Measurements from ENCODE around the gene PIKFYVE. TPM values are rescaled to one million over a fixed set of nuclear protein-coding genes. Genes with fewer than 3 reads are reported as not detected.

The PIKFYVE gene
- total RNA-seq, 1 experiment from 2014 or later: 32.1 TPM

GRCh38 chr2:208406474-208407451 is 140.7 kb downstream of the PIKFYVE start, which contains the start of gene PTH2R:
Gene PTH2R (plus strand): TSS chr2:208406792. CDS start chr2:208407044, 252 bp downstream.
- H3K4me3 ChIP-seq (ENCODE audit: low read depth, low read length, poor library complexity, severe bottlenecking): no peak within 1 kb of the TSS
- no peak for TF ChIP-seq CTCF (conservative IDR thresholded peaks at IDR 0.05; ENCODE audit: low read depth, low read length)
- TF ChIP-seq EZH2 (IDR thresholded peaks at IDR 0.05; ENCODE audit: borderline replicate concordance, low read depth, low read length, poor library complexity, severe bottlenecking): peak; percentile 75
- DNase-seq (ENCODE audit: low spot score): no peak
- BruUV-seq (replicated peaks): no TSS peak
- no peak within 1 kb of the TSS for H3K27ac ChIP-seq (ENCODE audit: low read depth, low read length, poor library complexity, severe bottlenecking)
- intact Hi-C loops (cut with micrococcal nuclease; ENCODE audit: unreplicated experiment): loop anchor here (5.0 to 10.0 kb wide), 2 partner anchors 1016 to 1148 kb away; partner anchors contain the start of gene MAP2
- H3K4me1 ChIP-seq (ENCODE audit: insufficient read depth, low read length, poor library complexity, severe bottlenecking): no peaks in the 10 kb centered on the region
- H3K36me3 ChIP-seq (ENCODE audit: insufficient read depth, low read length, poor library complexity, severe bottlenecking): no peaks in the 10 kb centered on the region
- H3K9me3 ChIP-seq (ENCODE audit: low read depth, low read length, poor library complexity, severe bottlenecking): no peaks in the 10 kb centered on the region
- CTCF ChIA-PET: interaction anchor here (0.7 kb wide), 3 partner anchors 928 to 1792 kb away, joined by 3 to 4 read pairs (median 3); no protein-coding TSS in a partner anchor
- POLR2A ChIA-PET (ENCODE audit: low non-redundant PET): no interaction called here
- peaks cover 92% of the 10 kb centered on the region for H3K27me3 ChIP-seq (replicated peaks; ENCODE audit: insufficient read depth, low read depth, low read length, poor library complexity)

- Histone ChIP-seq H3K27me3 (replicated peaks; ENCODE audit: insufficient read depth, low read depth, low read length, poor library complexity) (peaks cover 92% of the 10 kb centered on the region), H3K4me1 (ENCODE audit: insufficient read depth, low read length, poor library complexity, severe bottlenecking) (no peaks in the 10 kb centered on the region), H3K27ac (ENCODE audit: low read depth, low read length, poor library complexity, severe bottlenecking) (no peak overlapping the region), H3K4me3 (ENCODE audit: low read depth, low read length, poor library complexity, severe bottlenecking) (no peak overlapping the region), H3K9me3 (ENCODE audit: low read depth, low read length, poor library complexity, severe bottlenecking) (no peaks in the 10 kb centered on the region), H3K36me3 (ENCODE audit: insufficient read depth, low read length, poor library complexity, severe bottlenecking) (no peaks in the 10 kb centered on the region)
- ChIA-PET POLR2A (ENCODE audit: low non-redundant PET) (interaction anchor here (0.6 kb wide), 1 partner anchor 1885 kb away, joined by 3 read pairs; no protein-coding TSS in a partner anchor), CTCF (interaction anchor here (0.7 kb wide), 3 partner anchors 927 to 1791 kb away, joined by 3 to 4 read pairs (median 3); no protein-coding TSS in a partner anchor)
- intact Hi-C loops (cut with micrococcal nuclease; ENCODE audit: unreplicated experiment): loop anchor here (5.0 to 10.0 kb wide), 2 partner anchors 1015 to 1147 kb away; partner anchors contain the start of gene MAP2
- no TSS peak for BruUV-seq (replicated peaks)
- DNase-seq (ENCODE audit: low spot score): peak; percentile 39
- TF ChIP-seq EZH2 (IDR thresholded peaks at IDR 0.05; ENCODE audit: borderline replicate concordance, low read depth, low read length, poor library complexity, severe bottlenecking) (peak; percentile 27), CTCF (conservative IDR thresholded peaks at IDR 0.05; ENCODE audit: low read depth, low read length) (peak; percentile 42)
These were observed 141.6 kb downstream of the PIKFYVE start for GRCh38 chr2:208407667-208408066.

Other genes with a start within 250 kb of the PIKFYVE start
- 6.5 TPM in 2 replicates for gene PLEKHM3, start 240.7 kb upstream of the PIKFYVE start, total RNA-seq (2021)
- not detected in 2 replicates for gene CRYGD, start 141.7 kb upstream of the PIKFYVE start, total RNA-seq (2021)
- not detected in 2 replicates for gene CRYGC, start 136.4 kb upstream of the PIKFYVE start, total RNA-seq (2021)
- gene CRYGB, start 120.1 kb upstream of the PIKFYVE start, total RNA-seq (2021): not detected in 2 replicates
- gene CRYGA, start 102.7 kb upstream of the PIKFYVE start, total RNA-seq (2021): not detected in 2 replicates
- gene C2orf80, start 76.2 kb upstream of the PIKFYVE start, total RNA-seq (2021): not detected in 2 replicates
- 191 and 196 TPM in 2 replicates for gene IDH1, start 11.2 kb upstream of the PIKFYVE start, total RNA-seq (2021)
- gene PTH2R, start 140.5 kb downstream of the PIKFYVE start, total RNA-seq (2021): not detected in 2 replicates

Data from A673 (cell line).